Body of pancreas (tissue), 4 donors: ENCODE data around the gene TMEM233. TPM values are rescaled to one million over a fixed set of nuclear protein-coding genes. Genes with fewer than 3 reads are reported as not detected.

Experiments
- ATAC-seq: fragments of 150-250 bp; one replicate; pipeline ENCODE4 v1.9.1; 2016
- DNase-seq, 4 donors: peaks; one replicate each; pipeline ENCODE4 v3.0.0-alpha.2; 2019
- H3K27ac ChIP-seq, 4 donors: fragments of 200-600 bp; sonication (generic); 1 replicate in 3 of 4; 2 replicates in 1 of 4; pipeline versions ENCODE4 v1.5.1 to v1.6.1; 2016 to 2019; ENCODE audit warnings: mild to moderate bottlenecking in 1 of 4, mixed read lengths in 1 of 4, moderate library complexity in 1 of 4
- H3K27me3 ChIP-seq, 2 donors: fragments of 200-600 bp; sonication (generic); one replicate each; pipeline ENCODE4 v1.6.0; 2016; ENCODE audit warnings: mild to moderate bottlenecking in 1 of 2
- H3K36me3 ChIP-seq, 2 donors: fragments of 200-600 bp; sonication (generic); replicated peaks in 1 of 2; 2 replicates each; pipeline ENCODE4 v1.5.1; 2016; ENCODE audit warnings: low read depth in 2 of 2; ENCODE audit not compliant: insufficient read depth in 1 of 2
- H3K4me1 ChIP-seq: fragments of 200-600 bp; sonication (generic); one replicate; pipeline ENCODE4 v1.6.0; 2016
- H3K4me3 ChIP-seq, 2 donors: fragments of 200-600 bp; sonication (generic); 1 replicate in 1 of 2; 2 replicates in 1 of 2; pipeline ENCODE4 v1.5.1; 2016 to 2019
- H3K9me3 ChIP-seq, 3 donors: fragments of 200-600 bp; sonication (generic); 1 replicate in 2 of 3; 2 replicates in 1 of 3; pipeline ENCODE4 v1.5.1; 2016
- CTCF ChIP-seq, 7 experiments: fragments of 450-650 bp in 4 of 7; fragments of 200-600 bp in 3 of 7; sonication (generic) in 3 of 7; IDR thresholded peaks; one replicate each; pipeline ENCODE4 v1.5.1; 2016 to 2019; ENCODE audit warnings: antibody characterized with exemption in 7 of 7
- POLR2A ChIP-seq, 3 donors: fragments of 450-650 bp; IDR thresholded peaks; one replicate each; pipeline ENCODE4 v1.6.1; 2016; ENCODE audit warnings: antibody characterized with exemption in 3 of 3, mild to moderate bottlenecking in 2 of 3
- WGBS, 2 donors: methylation state at CpG; one replicate each; pipeline ENCODE4 v1.1.5; 2017; 5-methylcytosine and 5-hydroxymethylcytosine counted together
- intact Hi-C: fragments of 100-400 bp; cut with DNase I; formaldehyde crosslinking; loops from one replicate; pipeline ENCODE4 v1.15.1; 2023
- total RNA-seq, 2 donors: library from RNA; depleted of rRNA; stranded (reverse); fragments of >200 nt; gene quantifications; one replicate each; pipeline ENCODE4 v1.1.0, GENCODE V29; 2016

Gene TMEM233
- total RNA-seq, 2 donors from 2014 or later: under 0.01 TPM; not detected in 1

- TF ChIP-seq POLR2A (IDR thresholded peaks at IDR 0.05): no peak
- TF ChIP-seq CTCF (IDR thresholded peaks at IDR 0.05): no peak
- no peak for ATAC-seq
- intact Hi-C loops: no loop called here
- Histone ChIP-seq H3K4me3 (no peak overlapping the region), H3K27me3 (no peaks in the 10 kb centered on the region), H3K9me3 (no peaks in the 10 kb centered on the region), H3K27ac (no peak overlapping the region), H3K4me1 (no peaks in the 10 kb centered on the region), H3K36me3 (no peaks in the 10 kb centered on the region)
- 52 to 54% methylated on average over 8 of the region's 8 CpGs for WGBS, 2 donors
- no peak for DNase-seq
Measured at GRCh38 chr12:119576118-119576810, 17.3 kb upstream of the TMEM233 start.

- Histone ChIP-seq H3K27ac (no peak overlapping the region), H3K27me3 (no peaks in the 10 kb centered on the region), H3K36me3 (no peaks in the 10 kb centered on the region), H3K4me1 (no peaks in the 10 kb centered on the region), H3K4me3 (no peak overlapping the region), H3K9me3 (no peaks in the 10 kb centered on the region)
- no peak for ATAC-seq
- WGBS, 2 donors: 32 to 37% methylated on average over 1 of the region's 1 CpG
- DNase-seq: no peak
- intact Hi-C loops: no loop called here
- no peak for TF ChIP-seq CTCF (IDR thresholded peaks at IDR 0.05)
- no peak for TF ChIP-seq POLR2A (IDR thresholded peaks at IDR 0.05)
Measured at GRCh38 chr12:119576915-119577314, 16.7 kb upstream of the TMEM233 start.

- TF ChIP-seq POLR2A (IDR thresholded peaks at IDR 0.05) (no peak), CTCF (IDR thresholded peaks at IDR 0.05) (no peak)
- H3K4me3 ChIP-seq: no peak overlapping the region
- H3K27ac ChIP-seq: no peak overlapping the region
- no peaks in the 10 kb centered on the region for H3K9me3 ChIP-seq
- H3K36me3 ChIP-seq: no peaks in the 10 kb centered on the region
- no peaks in the 10 kb centered on the region for H3K27me3 ChIP-seq
- intact Hi-C loops: no loop called here
- ATAC-seq (no peak), DNase-seq (no peak)
- 78 to 80% methylated on average over 2 of the region's 2 CpGs for WGBS, 2 donors
- H3K4me1 ChIP-seq: no peaks in the 10 kb centered on the region
Measured at GRCh38 chr12:119578112-119578511, 15.5 kb upstream of the TMEM233 start.

- Histone ChIP-seq H3K27ac (no peak overlapping the region), H3K27me3 (peaks cover 0 to 5% of the 10 kb centered on the region in 2 donors), H3K36me3 (no peaks in the 10 kb centered on the region), H3K4me3 (no peak overlapping the region), H3K4me1 (peaks cover 4% of the 10 kb centered on the region), H3K9me3 (no peaks in the 10 kb centered on the region)
- ATAC-seq: no peak
- WGBS, 2 donors: 34 to 39% methylated on average over 1 of the region's 1 CpG
- DNase-seq: no peak
- TF ChIP-seq CTCF (IDR thresholded peaks at IDR 0.05) (no peak), POLR2A (IDR thresholded peaks at IDR 0.05) (no peak)
- intact Hi-C loops: no loop called here
Measured at GRCh38 chr12:119589097-119589496, 4.5 kb upstream of the TMEM233 start.

GRCh38 chr12:119589634-119590033 lies 3.9 kb upstream of the TMEM233 start:
- 68 to 72% methylated on average over 4 of the region's 4 CpGs for WGBS, 2 donors
- no peak for TF ChIP-seq CTCF (IDR thresholded peaks at IDR 0.05)
- no peak for TF ChIP-seq POLR2A (IDR thresholded peaks at IDR 0.05)
- intact Hi-C loops: no loop called here

More at GRCh38 chr12:119589634-119590033, 3.9 kb upstream of the TMEM233 start:
- peaks cover 10% of the 10 kb centered on the region for H3K4me1 ChIP-seq
- H3K27ac ChIP-seq: no peak overlapping the region
- no peak for DNase-seq
- H3K9me3 ChIP-seq: no peaks in the 10 kb centered on the region
- H3K27me3 ChIP-seq: peaks cover 0 to 5% of the 10 kb centered on the region in 2 donors
- ATAC-seq: no peak
- no peaks in the 10 kb centered on the region for H3K36me3 ChIP-seq
- no peak overlapping the region for H3K4me3 ChIP-seq
